H1 (cell line): ENCODE results near the gene ARAP3. TPM values are rescaled to one million over a fixed set of nuclear protein-coding genes. Genes with fewer than 3 reads are reported as not detected.
"Not testable (repeated sequence)": the region's sequence is repeated elsewhere in the genome, so short reads cannot be mapped to it uniquely, and the experiment has no call there.

Experiments used
- CTCF ChIA-PET: fragments of 300-600 bp; sonication (Branson Sonifier 250); formaldehyde crosslinking; loops from one replicate; lab custom pipeline; 2021; ENCODE audit not compliant: partially characterized antibody; lab: Charles Lee
- POLR2A ChIA-PET: fragments of 300-600 bp; sonication (Branson Sonifier 250); formaldehyde crosslinking; loops from one replicate; lab custom pipeline; 2021; ENCODE audit warnings: inconsistent platforms; ENCODE audit not compliant: partially characterized antibody; lab: Charles Lee
- DNase-seq, 2 experiments: peaks; one replicate each; pipeline versions ENCODE4 v3.0.0 to v3.0.0-alpha.2; 2010 to 2022; ENCODE audit warnings: low spot score in 2 of 2, low read depth in 1 of 2, mixed read lengths in 1 of 2
- FAIRE-seq: peaks from 2 replicates; lab custom pipeline; 2011; peaks lifted over from hg19 to GRCh38; lab: Jason Lieb, UNC
- H2AFZ ChIP-seq: 2 replicates; pipeline ENCODE4 v1.8.1; 2012; ENCODE audit warnings: low read length, inconsistent platforms
- H2AK5ac ChIP-seq: 2 replicates; pipeline ENCODE4 v1.6.1; 2013; ENCODE audit warnings: low read depth, low read length
- H2BK120ac ChIP-seq: replicated peaks from 2 replicates; pipeline ENCODE3; 2013; ENCODE audit warnings: low read depth, low read length, inconsistent platforms
- H2BK12ac ChIP-seq: 2 replicates; pipeline ENCODE4 v1.6.1; 2013; ENCODE audit warnings: low read depth, low read length
- H2BK15ac ChIP-seq: 2 replicates; pipeline ENCODE4 v1.6.1; 2013; ENCODE audit warnings: low read length
- H2BK20ac ChIP-seq: 2 replicates; pipeline ENCODE4 v1.6.1; 2013; ENCODE audit warnings: low read length
- H2BK5ac ChIP-seq: 2 replicates; pipeline ENCODE4 v1.6.1; 2013; ENCODE audit warnings: low read depth, low read length
- H3K14ac ChIP-seq: 2 replicates; pipeline ENCODE4 v1.6.1; 2013; ENCODE audit warnings: inconsistent platforms; ENCODE audit not compliant: insufficient read length
- H3K18ac ChIP-seq: 2 replicates; pipeline ENCODE4 v1.6.1; 2013; ENCODE audit warnings: low read length; ENCODE audit errors: extremely low read depth
- H3K23ac ChIP-seq: 2 replicates; pipeline ENCODE4 v1.6.1; 2013; ENCODE audit warnings: inconsistent platforms; ENCODE audit not compliant: insufficient read length
- H3K23me2 ChIP-seq: 2 replicates; pipeline ENCODE4 v1.6.1; 2013; ENCODE audit warnings: low read depth, low read length
- H3K27ac ChIP-seq: 2 replicates; pipeline ENCODE4 v1.6.1; 2011; ENCODE audit warnings: low read depth, low read length, inconsistent platforms
- H3K27me3 ChIP-seq, 4 experiments: replicated peaks in 1 of 4; 1 replicate in 1 of 4; 2 replicates in 3 of 4; pipeline versions ENCODE4 v1.6.1 to v1.8.1; 2011 to 2013; ENCODE audit warnings: low read length in 3 of 4, mild to moderate bottlenecking in 3 of 4, inconsistent platforms in 2 of 4, mixed read lengths in 2 of 4, moderate library complexity in 1 of 4; ENCODE audit not compliant: control insufficient read depth in 3 of 4, insufficient read depth in 3 of 4; ENCODE audit errors: extremely low read depth in 1 of 4
- H3K36me3 ChIP-seq, 4 experiments: 2 replicates each; pipeline versions ENCODE4 v1.6.1 to v1.8.1; 2011 to 2013; ENCODE audit warnings: mild to moderate bottlenecking in 4 of 4, low read length in 3 of 4, moderate library complexity in 2 of 4, control low read depth in 1 of 4, inconsistent platforms in 1 of 4; ENCODE audit not compliant: insufficient read depth in 4 of 4, control insufficient read depth in 2 of 4
- H3K4ac ChIP-seq: replicated peaks from 2 replicates; pipeline ENCODE3; 2013; ENCODE audit warnings: low read length, low read depth, mixed read lengths, inconsistent platforms; ENCODE audit not compliant: insufficient read length
- H3K4me1 ChIP-seq, 4 experiments: replicated peaks in 1 of 4; 1 replicate in 1 of 4; 2 replicates in 3 of 4; pipeline versions ENCODE4 v1.6.1 to v1.8.1; 2011 to 2013; ENCODE audit warnings: low read length in 3 of 4, inconsistent platforms in 2 of 4, mixed read lengths in 1 of 4; ENCODE audit not compliant: insufficient read depth in 4 of 4, control insufficient read depth in 3 of 4
- H3K4me2 ChIP-seq, 2 experiments: 2 replicates each; pipeline versions ENCODE4 v1.6.1 to v1.8.1; 2011 to 2013; ENCODE audit warnings: low read depth in 2 of 2, low read length in 2 of 2, control low read depth in 1 of 2, inconsistent platforms in 1 of 2, mild to moderate bottlenecking in 1 of 2; ENCODE audit not compliant: insufficient read depth in 1 of 2
- H3K4me3 ChIP-seq, 4 experiments: fragments of 200-600, 300-600 bp in 1 of 4; sonication (generic), shearing (Covaris generic), sonication (Bioruptor Twin) in 1 of 4; 2 replicates each; pipeline versions ENCODE4 v1.5.1 to v1.8.1; 2011 to 2016; ENCODE audit warnings: low read length in 4 of 4, low read depth in 3 of 4, control low read depth in 2 of 4, inconsistent platforms in 2 of 4, mild to moderate bottlenecking in 2 of 4, mixed read lengths in 1 of 4, moderate library complexity in 1 of 4; ENCODE audit not compliant: insufficient read depth in 2 of 4; ENCODE audit errors: extremely low read depth in 1 of 4
- H3K56ac ChIP-seq: replicated peaks from 2 replicates; pipeline ENCODE3; 2013; ENCODE audit warnings: low read depth, mild to moderate bottlenecking, mixed read lengths, low read length, inconsistent platforms; ENCODE audit not compliant: insufficient read length
- H3K79me1 ChIP-seq: 2 replicates; pipeline ENCODE4 v1.6.1; 2013; ENCODE audit warnings: low read depth, low read length, control low read depth
- H3K79me2 ChIP-seq, 2 experiments: 2 replicates each; pipeline versions ENCODE4 v1.6.1 to v1.8.1; 2012 to 2013; ENCODE audit warnings: low read length in 2 of 2, mild to moderate bottlenecking in 2 of 2, inconsistent platforms in 1 of 2; ENCODE audit not compliant: insufficient read depth in 2 of 2, control insufficient read depth in 1 of 2
- H3K9ac ChIP-seq, 4 experiments: replicated peaks in 1 of 4; 1 replicate in 1 of 4; 2 replicates in 3 of 4; pipeline versions ENCODE4 v1.6.1 to v1.8.1; 2011 to 2013; ENCODE audit warnings: low read depth in 3 of 4, low read length in 3 of 4, control low read depth in 2 of 4, mild to moderate bottlenecking in 2 of 4, moderate library complexity in 2 of 4, inconsistent platforms in 1 of 4; ENCODE audit errors: extremely low read depth in 1 of 4
- H3K9me3 ChIP-seq, 2 experiments: 2 replicates each; pipeline versions ENCODE4 v1.6.1 to v1.8.1; 2012 to 2013; ENCODE audit warnings: mild to moderate bottlenecking in 2 of 2, moderate library complexity in 2 of 2, control low read depth in 1 of 2, inconsistent platforms in 1 of 2, low read depth in 1 of 2, low read length in 1 of 2, mixed read lengths in 1 of 2; ENCODE audit not compliant: insufficient read depth in 2 of 2
- H4K20me1 ChIP-seq, 2 experiments: replicated peaks in 1 of 2; 2 replicates each; pipeline versions ENCODE3 to v1.8.1; 2011 to 2013; ENCODE audit warnings: inconsistent platforms in 2 of 2, low read length in 2 of 2, mild to moderate bottlenecking in 1 of 2; ENCODE audit not compliant: insufficient read depth in 2 of 2, control insufficient read depth in 1 of 2
- H4K5ac ChIP-seq: 2 replicates; pipeline ENCODE4 v1.6.1; 2013; ENCODE audit warnings: low read length, low read depth, mixed read lengths, inconsistent platforms; ENCODE audit not compliant: insufficient read length
- H4K8ac ChIP-seq: 2 replicates; pipeline ENCODE4 v1.8.0; 2013; ENCODE audit warnings: mild to moderate bottlenecking, moderate library complexity, low read length, inconsistent platforms; ENCODE audit not compliant: insufficient read depth; ENCODE audit errors: extremely low read depth
- H4K91ac ChIP-seq: replicated peaks from 2 replicates; pipeline ENCODE3; 2013; ENCODE audit warnings: low read length, mixed read lengths, inconsistent platforms; ENCODE audit not compliant: insufficient read length
- SAP30 ChIP-seq: fragments of 300-600 bp; sonication (generic); IDR thresholded peaks from 2 replicates; pipeline ENCODE4 v1.7.1; 2012; ENCODE audit warnings: low read length, moderate library complexity, mild to moderate bottlenecking, inconsistent platforms; ENCODE audit not compliant: insufficient read depth, insufficient replicate concordance
- WGBS, 2 experiments: shearing (Covaris generic) in 1 of 2; methylation state at CpG; one replicate each; pipeline versions ENCODE4 v1.1.6 to v1.1.7; 2013 to 2015; ENCODE audit warnings: low lambda C conversion rate in 2 of 2, mixed read lengths in 2 of 2, inconsistent platforms in 1 of 2, low coverage in 1 of 2, missing lambda C conversion rate in 1 of 2; ENCODE audit not compliant: insufficient replicate concordance in 2 of 2, insufficient coverage in 1 of 2, insufficient read length in 1 of 2; ENCODE audit errors: extremely low coverage in 1 of 2, missing lambda C conversion rate in 1 of 2; 5-methylcytosine and 5-hydroxymethylcytosine counted together
- polyA plus RNA-seq, 7 experiments: library from polyadenylated mRNA; depleted of rRNA in 3 of 7; stranded (reverse) in 5 of 7; unstranded in 2 of 7; fragments of >200 nt in 5 of 7; fragments of 200-250 nt in 2 of 7; gene quantifications; 1 replicate in 5 of 7; 2 replicates in 1 of 7; 4 replicates in 1 of 7; pipeline versions ENCODE4 v1.2.1 to v1.2.3, GENCODE V29; 2011 to 2013; ENCODE audit warnings: missing spikeins in 2 of 7, mixed read lengths in 2 of 7
- total RNA-seq: library from RNA; stranded (reverse); fragmentation: NEBNext Ultra II Directional; extraction: Animal tissue kit (Norgen Biotek cat#: 25700); gene quantifications from 2 replicates; pipeline ENCODE4 v1.2.1, GENCODE V29; 2021
- TF ChIP-seq, protein P1 (sequence below): IDR thresholded peaks from 2 replicates; pipeline ENCODE4 v1.6.1; 2011; ENCODE audit warnings: low read depth, mild to moderate bottlenecking, low read length; ENCODE audit not compliant: insufficient read depth

The ARAP3 gene
- total and polyA plus RNA-seq, 2 of the 8 experiments (the other 6 are each of a cell fraction or from before 2014, with no cell fraction given), result 14.4 to 48.6 TPM

GRCh38 chr5:141725891-141726290 is 43.9 kb upstream of the ARAP3 start (continued):
- TF ChIP-seq SAP30, result no peak
- TF ChIP-seq, protein P1, sequence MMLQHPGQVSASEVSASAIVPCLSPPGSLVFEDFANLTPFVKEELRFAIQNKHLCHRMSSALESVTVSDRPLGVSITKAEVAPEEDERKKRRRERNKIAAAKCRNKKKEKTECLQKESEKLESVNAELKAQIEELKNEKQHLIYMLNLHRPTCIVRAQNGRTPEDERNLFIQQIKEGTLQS, result no peak
- TF ChIP-seq, all 59 proteins: peak for 0

- not testable (repeated sequence) for H3K4me3 ChIP-seq, FAIRE-seq
- CTCF ChIA-PET, result interaction anchor here (0.7 to 5.7 kb wide), 10 partner anchors 10 to 154 kb away, joined by 3 to 30 read pairs (median 4); no protein-coding TSS in a partner anchor
Observed at GRCh38 chr5:141725174-141725573, 43.1 kb upstream of the ARAP3 start.

More at GRCh38 chr5:141725174-141725573, 43.1 kb upstream of the ARAP3 start:
- not testable (repeated sequence) for H3K56ac ChIP-seq, H3K79me1 ChIP-seq, H4K20me1 ChIP-seq, H4K5ac ChIP-seq, DNase-seq, H3K14ac ChIP-seq, H2BK120ac ChIP-seq, H2BK5ac ChIP-seq, H3K4me2 ChIP-seq, H2BK12ac ChIP-seq, H2BK15ac ChIP-seq, H3K27ac ChIP-seq, H2BK20ac ChIP-seq, H3K23me2 ChIP-seq, H3K23ac ChIP-seq, H3K9me3 ChIP-seq, H3K27me3 ChIP-seq, H3K36me3 ChIP-seq, H4K8ac ChIP-seq, H3K4ac ChIP-seq, H3K18ac ChIP-seq, H3K79me2 ChIP-seq, H3K9ac ChIP-seq, H2AFZ ChIP-seq, H4K91ac ChIP-seq, H2AK5ac ChIP-seq
- POLR2A ChIA-PET, result interaction anchor here (1.3 kb wide), 1 partner anchor 11 kb away, joined by 3 read pairs; no protein-coding TSS in a partner anchor
- WGBS, 2 experiments, result 100% methylated on average over 4 of the region's 5 CpGs; no CpG with 5 or more reads in 1 of the 2 experiments
- H3K4me1 ChIP-seq, result peaks cover 1 to 11% (median 7%) of the 10 kb centered on the region in 4 experiments; a peak in 3 of 7 replicates
